Immature natural killer cell (primary cell): ENCODE data around the gene EXOC2. TPM values are rescaled to one million over a fixed set of nuclear protein-coding genes. Genes with fewer than 3 reads are reported as not detected.

Experiments
- DNase-seq, 3 donors: peaks; one replicate each; pipeline ENCODE4 v3.0.0; 2022; ENCODE audit warnings: mixed read lengths in 1 of 3
- H3K27ac Mint-ChIP-seq, 6 donors: one replicate each; pipeline ENCODE4 v1.8.0; 2020; ENCODE audit warnings: mixed read lengths in 6 of 6, mild to moderate bottlenecking in 5 of 6, inconsistent platforms in 4 of 6, moderate library complexity in 3 of 6
- H3K27me3 Mint-ChIP-seq, 3 donors: one replicate each; pipeline ENCODE4 v1.8.0; 2020 to 2021; ENCODE audit warnings: low read depth in 3 of 3, mild to moderate bottlenecking in 3 of 3, mixed read lengths in 3 of 3, moderate library complexity in 3 of 3, inconsistent platforms in 1 of 3
- H3K36me3 Mint-ChIP-seq, 3 donors: one replicate each; pipeline ENCODE4 v1.8.0; 2020; ENCODE audit warnings: mixed read lengths in 3 of 3, inconsistent platforms in 2 of 3, mild to moderate bottlenecking in 2 of 3
- H3K4me1 Mint-ChIP-seq, 2 donors: one replicate each; pipeline ENCODE4 v1.8.0; 2020; ENCODE audit warnings: inconsistent platforms in 2 of 2, mild to moderate bottlenecking in 2 of 2, mixed read lengths in 2 of 2, moderate library complexity in 1 of 2
- H3K4me3 Mint-ChIP-seq, 5 donors: one replicate each; pipeline ENCODE4 v1.8.0; 2020; ENCODE audit warnings: mild to moderate bottlenecking in 5 of 5, mixed read lengths in 5 of 5, inconsistent platforms in 3 of 5, moderate library complexity in 3 of 5
- H3K9me3 Mint-ChIP-seq, 6 donors: one replicate each; pipeline ENCODE4 v1.8.0; 2020; ENCODE audit warnings: mild to moderate bottlenecking in 6 of 6, mixed read lengths in 6 of 6, inconsistent platforms in 4 of 6, moderate library complexity in 3 of 6
- polyA plus RNA-seq, 3 donors: library from polyadenylated mRNA; unstranded; fragments of 300-500 nt; fragmentation: Illumina TruSeq; gene quantifications; one replicate each; pipeline ENCODE4 v1.2.3, GENCODE V29; 2021

EXOC2 gene
- polyA plus RNA-seq, 3 donors from 2014 or later = 23.8 to 33.8 (median 25.6) TPM

DNA sequence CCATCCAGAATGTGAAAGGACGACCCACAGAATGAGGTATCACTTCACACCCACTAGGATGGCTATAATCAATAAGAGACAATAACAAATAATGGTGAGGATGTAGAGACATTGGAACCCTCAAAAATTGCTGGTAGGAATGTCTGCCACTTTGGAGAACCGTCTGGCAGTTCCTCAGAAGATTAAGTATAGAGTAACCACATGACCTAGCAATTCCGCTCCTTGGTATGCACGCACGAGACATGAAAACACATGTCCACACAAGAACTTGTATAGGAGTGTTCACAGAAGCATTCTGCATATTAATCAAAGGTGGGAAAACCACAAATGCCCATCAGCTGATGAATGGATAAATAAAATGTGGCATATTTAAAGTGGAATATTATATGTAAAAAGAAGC is 200.8 kb downstream of the EXOC2 start:
- Mint-ChIP-seq H3K27ac (peak overlapping the region; percentile 78 to 96 (median 92)), H3K4me3 (peak overlapping the region in 4 of 5 donors; percentile 19 to 65 (median 61)), H3K4me1 (peaks cover 72 to 79% of the 10 kb centered on the region in 2 donors)

DNA sequence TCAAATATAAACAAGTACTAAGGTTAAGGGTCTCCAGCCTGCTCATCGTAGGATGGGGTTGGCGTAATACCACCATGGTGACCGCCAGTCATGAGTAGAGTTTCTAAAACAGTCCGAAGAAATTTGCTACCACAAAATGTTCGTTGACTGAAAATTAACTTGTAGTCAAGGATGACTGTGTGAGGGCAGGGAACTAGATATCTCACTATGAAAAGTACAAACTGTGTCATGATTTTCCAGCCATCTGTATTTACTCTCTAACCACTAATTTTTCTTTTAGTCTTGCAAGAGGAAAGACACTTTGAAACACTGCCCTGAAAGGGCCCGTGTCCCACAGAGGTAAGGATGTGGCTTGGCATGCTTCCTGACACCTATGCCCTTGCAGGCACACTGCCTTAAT is 201.7 kb downstream of the EXOC2 start:
- peak overlapping the region; percentile 59 to 77 (median 69) for H3K4me3 Mint-ChIP-seq

More for the DNA sequence above, 200.8 kb downstream of the EXOC2 start:
- Mint-ChIP-seq H3K27me3 (no peaks in the 10 kb centered on the region), H3K9me3 (no peaks in the 10 kb centered on the region), H3K36me3 (peaks cover 7 to 17% (median 14%) of the 10 kb centered on the region in 3 donors)
- no peak for DNase-seq

DNA sequence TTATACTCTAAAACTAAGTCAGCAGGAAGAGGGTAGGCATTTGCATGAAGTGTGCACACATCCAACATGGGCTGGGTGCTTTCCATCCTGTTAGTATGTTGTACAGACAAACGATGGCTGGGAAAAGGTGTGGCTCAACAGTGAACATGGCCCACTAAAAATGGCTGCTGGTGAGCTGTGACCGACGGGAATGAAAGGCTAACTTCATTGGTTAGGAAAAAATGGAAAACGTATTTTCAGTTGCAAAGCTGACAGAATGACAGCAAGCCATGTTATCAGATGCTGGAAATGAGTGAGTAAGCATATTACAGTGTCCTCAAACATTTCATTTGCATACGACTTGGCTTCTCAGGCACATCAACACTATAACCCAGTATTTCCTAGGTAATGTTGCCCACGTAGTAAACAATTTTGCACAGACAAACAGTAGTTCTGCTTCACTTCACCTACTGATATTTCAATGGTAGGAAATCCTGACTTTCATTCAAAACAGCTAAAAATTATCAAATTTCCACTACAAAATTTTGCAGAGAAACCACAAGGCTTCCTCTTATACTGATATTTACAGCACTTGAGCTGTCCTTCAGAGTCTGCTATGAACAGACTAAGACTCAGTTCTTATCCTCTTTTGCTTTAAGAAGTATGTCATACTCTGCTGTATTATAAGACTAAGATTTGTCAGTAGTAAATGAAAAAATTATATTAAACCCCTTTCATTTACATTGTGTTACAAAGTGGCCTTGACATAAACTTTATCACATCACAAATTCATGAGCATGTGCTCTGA is 202.5 kb downstream of the EXOC2 start:
- H3K9me3 Mint-ChIP-seq = no peaks in the 10 kb centered on the region
- peak overlapping the region; percentile 78 to 95 (median 90) for H3K27ac Mint-ChIP-seq
- H3K4me1 Mint-ChIP-seq = peaks cover 67 to 68% of the 10 kb centered on the region in 2 donors
- no peaks in the 10 kb centered on the region for H3K27me3 Mint-ChIP-seq
- H3K36me3 Mint-ChIP-seq = peaks cover 8 to 25% (median 20%) of the 10 kb centered on the region in 3 donors
- no peak for DNase-seq
- H3K4me3 Mint-ChIP-seq = peak overlapping the region; percentile 59 to 77 (median 69)

More for the DNA sequence above, 201.7 kb downstream of the EXOC2 start:
- H3K27ac Mint-ChIP-seq = peak overlapping the region; percentile 78 to 95 (median 90)
- H3K9me3 Mint-ChIP-seq = no peaks in the 10 kb centered on the region
- peaks cover 12 to 25% (median 20%) of the 10 kb centered on the region in 3 donors for H3K36me3 Mint-ChIP-seq
- DNase-seq = peak; percentile 31 to 39 (median 31)
- peaks cover 72 to 76% of the 10 kb centered on the region in 2 donors for H3K4me1 Mint-ChIP-seq
- no peaks in the 10 kb centered on the region for H3K27me3 Mint-ChIP-seq

DNA sequence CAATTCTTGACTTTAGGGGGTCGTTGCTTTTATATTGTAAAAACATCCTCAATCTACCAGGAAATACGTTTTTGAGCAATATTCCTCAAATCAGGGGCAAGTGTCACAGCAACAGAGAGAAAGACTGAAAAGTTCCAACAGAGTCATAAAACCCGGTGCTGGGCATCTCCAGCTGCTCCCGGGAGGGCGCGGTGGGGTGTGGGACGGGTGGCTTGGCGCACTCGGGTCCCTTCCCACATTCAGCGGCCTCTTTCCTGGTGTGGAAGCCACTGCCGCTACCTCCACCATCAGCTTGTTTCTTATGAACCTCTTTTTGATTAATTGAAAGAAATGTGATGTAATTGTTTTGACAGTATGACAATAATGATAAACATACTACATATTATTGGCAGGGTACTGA is 203.2 kb downstream of the EXOC2 start:
- H3K4me3 Mint-ChIP-seq = peak overlapping the region; percentile 50 to 72 (median 66)
- no peak for DNase-seq
- H3K36me3 Mint-ChIP-seq = peaks cover 8 to 27% (median 25%) of the 10 kb centered on the region in 3 donors
- H3K27me3 Mint-ChIP-seq = no peaks in the 10 kb centered on the region
- no peaks in the 10 kb centered on the region for H3K9me3 Mint-ChIP-seq
- peaks cover 64 to 65% of the 10 kb centered on the region in 2 donors for H3K4me1 Mint-ChIP-seq
- peak overlapping the region; percentile 78 to 95 (median 92) for H3K27ac Mint-ChIP-seq

DNA sequence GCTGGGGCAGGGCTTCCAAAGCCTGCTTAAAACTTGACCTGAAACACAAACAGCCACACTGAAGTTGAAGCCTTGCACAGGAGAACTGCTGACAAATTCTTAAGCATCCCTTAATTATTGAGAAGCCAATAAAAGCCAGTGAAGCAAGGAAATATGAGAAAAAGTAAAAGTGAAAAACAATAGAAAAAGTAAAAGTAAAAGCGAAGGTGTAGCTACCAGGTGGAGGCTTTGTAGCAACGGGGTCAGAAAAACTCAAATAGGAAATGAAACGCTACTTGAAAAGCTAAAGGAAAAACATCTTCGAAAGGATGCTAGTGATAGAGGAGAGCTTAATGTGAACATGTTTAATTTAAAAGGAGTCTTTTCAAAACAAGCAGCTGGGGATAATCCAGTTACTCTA is 203.9 kb downstream of the EXOC2 start:
- Mint-ChIP-seq H3K36me3 (peaks cover 14 to 32% (median 32%) of the 10 kb centered on the region in 3 donors), H3K9me3 (no peaks in the 10 kb centered on the region), H3K4me1 (peaks cover 56 to 58% of the 10 kb centered on the region in 2 donors), H3K27me3 (peaks cover 0 to 2% (median 0%) of the 10 kb centered on the region in 3 donors), H3K4me3 (peak overlapping the region; percentile 50 to 72 (median 66)), H3K27ac (peak overlapping the region; percentile 78 to 95 (median 91))
- DNase-seq = no peak

DNA sequence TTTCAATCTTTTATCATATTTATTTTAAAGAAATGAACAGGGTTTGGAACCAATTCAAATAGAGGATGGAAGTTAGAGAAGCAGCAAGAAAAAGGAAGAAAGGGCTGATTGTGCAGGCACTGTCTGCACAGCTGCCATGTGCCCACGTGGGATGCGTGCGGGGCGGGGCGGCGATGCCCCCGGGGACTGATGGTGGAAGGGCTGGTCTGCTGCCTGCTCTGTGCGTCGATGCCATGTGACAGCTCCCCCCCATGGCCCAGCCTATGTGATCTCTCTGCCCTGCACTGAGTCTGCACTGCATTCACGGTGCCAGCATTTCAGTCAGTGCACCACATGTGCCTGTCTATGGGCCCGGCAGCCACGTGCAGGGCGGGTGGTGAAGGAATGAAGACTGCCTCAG is 205.0 kb downstream of the EXOC2 start:
- H3K4me3 Mint-ChIP-seq = no peak overlapping the region
- DNase-seq = no peak
- peak overlapping the region in 1 of 6 donors; percentile 78 for H3K27ac Mint-ChIP-seq
- peaks cover 46 to 47% of the 10 kb centered on the region in 2 donors for H3K4me1 Mint-ChIP-seq
- H3K9me3 Mint-ChIP-seq = no peaks in the 10 kb centered on the region
- H3K36me3 Mint-ChIP-seq = peaks cover 16 to 40% (median 34%) of the 10 kb centered on the region in 3 donors
- peaks cover 0 to 2% (median 0%) of the 10 kb centered on the region in 3 donors for H3K27me3 Mint-ChIP-seq

DNA sequence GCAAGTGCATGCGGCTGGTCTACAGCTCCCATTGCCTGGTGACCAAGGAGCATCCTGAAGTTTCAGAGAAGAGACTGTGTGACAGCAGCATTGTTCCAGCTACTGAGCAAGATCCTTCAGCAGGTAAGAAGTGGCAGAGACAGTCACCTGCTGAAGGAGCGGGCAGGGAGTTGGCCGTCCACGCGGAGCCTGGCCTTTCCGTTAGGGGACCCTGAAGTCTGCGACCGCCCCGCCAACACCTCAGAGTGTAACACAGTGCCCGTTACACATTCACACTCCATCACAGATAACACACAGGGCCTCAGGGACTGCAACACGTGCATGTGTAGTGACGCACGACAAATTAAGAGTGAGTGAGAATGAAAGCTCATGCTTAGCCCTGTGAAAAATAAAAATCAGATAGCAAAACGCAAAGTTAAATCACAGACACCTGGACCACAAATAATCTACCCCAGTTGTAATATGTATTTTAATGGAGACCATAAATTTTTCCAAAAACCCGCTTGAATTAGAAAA is 207.2 kb downstream of the EXOC2 start:
- H3K27me3 Mint-ChIP-seq = peaks cover 0 to 2% (median 0%) of the 10 kb centered on the region in 3 donors
- peaks cover 16 to 44% (median 37%) of the 10 kb centered on the region in 3 donors for H3K36me3 Mint-ChIP-seq
- H3K4me3 Mint-ChIP-seq = no peak overlapping the region
- H3K9me3 Mint-ChIP-seq = no peaks in the 10 kb centered on the region
- H3K4me1 Mint-ChIP-seq = peaks cover 24 to 25% of the 10 kb centered on the region in 2 donors
- H3K27ac Mint-ChIP-seq = no peak overlapping the region
- no peak for DNase-seq

DNA sequence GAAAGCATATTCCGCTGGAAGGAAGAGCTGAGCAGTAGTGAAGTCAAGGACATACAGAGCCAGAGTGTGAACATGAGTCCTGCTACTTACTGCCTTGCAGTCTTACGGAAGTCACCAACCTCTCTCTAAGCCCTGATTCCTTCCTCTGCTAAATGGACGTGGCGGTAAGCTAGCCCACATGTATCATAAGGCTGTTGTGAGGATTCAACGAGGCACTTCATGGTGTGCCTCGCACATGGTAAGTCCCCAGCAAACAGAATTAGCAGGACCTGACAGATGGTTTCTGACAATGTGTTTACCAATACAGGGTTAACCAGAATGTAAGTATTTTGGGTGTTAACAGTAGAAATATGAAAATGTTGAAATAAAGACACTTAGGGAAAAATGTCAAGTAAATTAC is 208.2 kb downstream of the EXOC2 start:
- no peak for DNase-seq
- Mint-ChIP-seq H3K27ac (peak overlapping the region in 1 of 6 donors; percentile 36), H3K36me3 (peaks cover 16 to 44% (median 37%) of the 10 kb centered on the region in 3 donors), H3K9me3 (no peaks in the 10 kb centered on the region), H3K4me3 (no peak overlapping the region), H3K4me1 (peaks cover 14 to 15% of the 10 kb centered on the region in 2 donors), H3K27me3 (peaks cover 0 to 2% (median 0%) of the 10 kb centered on the region in 3 donors)

DNA sequence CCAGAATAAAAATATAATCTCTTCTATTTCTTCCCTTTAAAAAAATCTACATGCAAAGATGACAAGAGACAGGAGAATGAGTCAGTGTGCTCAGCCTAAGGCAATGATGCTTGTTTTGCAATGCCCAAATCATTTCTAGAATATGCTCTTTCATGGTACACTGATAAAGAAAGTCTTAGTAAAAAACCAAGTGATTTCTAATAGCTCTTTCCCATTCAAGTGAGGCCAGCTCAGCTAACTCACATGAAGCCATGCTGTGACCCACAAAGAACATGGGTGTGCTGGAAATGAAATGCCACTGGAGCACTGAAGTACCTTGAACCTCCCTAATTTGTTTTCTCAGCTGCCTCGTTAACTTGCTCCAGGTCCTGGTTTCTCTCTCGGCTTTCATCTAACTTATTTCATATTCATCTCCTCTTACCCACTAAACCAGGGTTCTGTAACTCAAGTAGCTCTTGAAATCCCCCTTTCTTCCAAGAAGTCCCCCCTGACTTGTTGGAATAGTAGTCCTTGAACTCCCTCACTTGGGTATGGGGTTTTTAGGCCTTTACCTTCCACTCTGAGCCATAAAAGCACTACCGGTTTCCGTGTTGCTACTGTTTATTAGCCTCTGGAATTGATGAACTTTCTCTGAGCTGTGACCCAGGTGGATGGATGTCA is 208.7 kb downstream of the EXOC2 start:
- H3K4me3 Mint-ChIP-seq = no peak overlapping the region
- peak overlapping the region in 2 of 6 donors; percentile 36 to 53 for H3K27ac Mint-ChIP-seq
- H3K4me1 Mint-ChIP-seq = peaks cover 9 to 10% of the 10 kb centered on the region in 2 donors

DNA sequence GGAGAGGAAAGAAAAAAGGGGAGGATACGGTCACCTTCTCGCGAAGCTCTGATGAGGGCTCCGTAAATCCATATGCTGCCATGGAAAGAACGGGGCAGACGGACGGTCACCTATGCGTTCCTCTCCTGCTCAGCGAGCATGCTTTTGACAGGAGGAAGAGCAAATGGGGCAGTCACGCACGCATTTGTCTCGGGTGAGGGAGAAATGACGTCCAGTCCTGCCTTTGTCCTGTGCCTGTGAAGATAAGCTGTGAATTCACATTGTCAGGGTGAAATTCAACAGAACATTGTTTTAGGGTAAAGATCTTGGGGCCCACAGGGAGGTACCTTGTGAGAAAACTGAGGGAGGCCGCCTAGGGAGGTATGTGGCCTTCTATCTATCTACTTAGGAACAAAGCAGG is 217.6 kb downstream of the EXOC2 start:
- peak; percentile 32 to 50 (median 45) for DNase-seq
- Mint-ChIP-seq H3K27me3 (peaks cover 3 to 6% (median 4%) of the 10 kb centered on the region in 3 donors), H3K36me3 (no peaks in the 10 kb centered on the region), H3K9me3 (no peaks in the 10 kb centered on the region), H3K4me3 (peak overlapping the region; percentile 62 to 84 (median 83)), H3K4me1 (peaks cover 34 to 35% of the 10 kb centered on the region in 2 donors), H3K27ac (peak overlapping the region; percentile 70 to 91 (median 85))

More for the DNA sequence above, 208.7 kb downstream of the EXOC2 start:
- Mint-ChIP-seq H3K36me3 (peaks cover 16 to 41% (median 37%) of the 10 kb centered on the region in 3 donors), H3K9me3 (no peaks in the 10 kb centered on the region), H3K27me3 (peaks cover 0 to 2% (median under 1%) of the 10 kb centered on the region in 3 donors)
- no peak for DNase-seq

DNA sequence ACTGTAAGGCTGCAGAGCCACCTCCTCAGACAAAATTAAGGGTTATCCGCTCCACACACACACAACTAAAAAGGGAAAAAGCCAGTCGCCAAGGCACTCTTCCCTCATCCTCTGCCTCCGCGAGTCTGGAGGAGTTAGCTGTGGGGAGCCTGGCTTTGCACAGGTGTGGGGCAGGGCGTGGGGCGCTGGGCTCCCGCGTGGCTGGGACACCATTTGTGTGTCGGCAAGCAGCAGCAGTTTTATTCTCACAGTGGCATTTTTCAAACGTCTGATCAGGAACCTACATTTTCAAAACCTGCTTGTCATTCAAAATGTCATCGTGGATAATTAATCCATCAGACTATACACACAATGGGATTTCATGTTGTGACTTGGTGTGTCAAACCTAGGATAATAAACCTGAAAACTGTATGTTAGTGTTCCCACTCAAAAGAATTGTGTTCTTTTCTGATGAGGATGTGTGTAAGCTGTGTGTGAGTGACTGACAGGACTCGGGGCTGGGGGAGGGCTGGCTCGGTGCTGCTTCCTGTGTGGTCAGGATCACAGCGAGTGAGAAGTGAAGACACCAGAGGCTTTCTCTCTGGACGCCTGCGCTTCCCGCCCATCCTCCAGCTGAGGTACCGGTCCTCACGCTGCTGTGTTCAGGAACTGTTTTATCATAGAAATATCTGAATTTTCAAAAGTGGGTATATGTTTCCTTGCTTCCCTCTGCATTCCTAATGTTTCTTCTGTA is 218.3 kb downstream of the EXOC2 start:
- peaks cover 3 to 6% (median 4%) of the 10 kb centered on the region in 3 donors for H3K27me3 Mint-ChIP-seq
- H3K27ac Mint-ChIP-seq = peak overlapping the region; percentile 70 to 91 (median 85)
- H3K36me3 Mint-ChIP-seq = no peaks in the 10 kb centered on the region
- H3K4me1 Mint-ChIP-seq = peaks cover 34 to 35% of the 10 kb centered on the region in 2 donors
- peak overlapping the region; percentile 62 to 84 (median 83) for H3K4me3 Mint-ChIP-seq
- H3K9me3 Mint-ChIP-seq = no peaks in the 10 kb centered on the region
- DNase-seq = peak; percentile 76 to 81 (median 81)

DNA sequence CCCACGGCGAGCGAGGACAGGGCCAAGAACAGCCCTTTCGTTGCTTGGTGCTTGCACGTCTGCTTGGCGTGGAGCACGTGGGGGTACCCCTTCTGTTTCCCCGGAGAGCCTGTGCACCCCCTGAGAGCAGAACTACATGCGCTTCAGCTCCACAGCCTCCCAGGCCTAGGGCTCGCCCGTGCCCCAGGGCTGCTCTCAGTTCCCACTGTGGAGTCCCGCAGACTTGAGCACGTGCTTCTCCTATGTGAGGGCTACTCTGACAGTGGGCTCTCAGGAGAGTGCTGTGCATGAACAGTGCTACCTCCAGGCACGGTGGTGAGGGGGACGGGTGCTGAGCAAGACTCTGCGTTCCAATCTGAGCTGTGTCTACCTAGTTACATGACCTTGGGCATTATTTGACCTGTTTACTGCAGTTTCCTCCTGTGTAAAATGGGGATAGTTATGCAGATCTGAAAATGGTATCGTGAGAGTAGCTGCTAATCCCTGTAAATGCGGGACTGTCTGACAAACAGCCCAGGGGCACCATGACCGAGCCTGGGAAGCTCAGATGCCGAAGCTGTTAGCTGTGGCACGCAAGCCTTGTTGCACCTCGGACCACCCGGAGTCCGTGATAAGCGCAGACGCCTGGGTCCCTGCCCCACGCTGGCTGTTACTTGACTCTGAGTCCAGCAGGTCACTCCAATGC is 219.0 kb downstream of the EXOC2 start:
- no peak for DNase-seq
- Mint-ChIP-seq H3K36me3 (no peaks in the 10 kb centered on the region), H3K27me3 (peaks cover 2 to 9% (median 5%) of the 10 kb centered on the region in 3 donors), H3K4me3 (peak overlapping the region; percentile 62 to 84 (median 83)), H3K4me1 (peaks cover 34 to 35% of the 10 kb centered on the region in 2 donors), H3K9me3 (no peaks in the 10 kb centered on the region), H3K27ac (peak overlapping the region; percentile 70 to 91 (median 85))
